ENCODE data around the gene TTLL8. TPM values are rescaled to one million over a fixed set of nuclear protein-coding genes. Genes with fewer than 3 reads are reported as not detected.
"Not testable (repeated sequence)": the region's sequence is repeated elsewhere in the genome, so short reads cannot be mapped to it uniquely, and the experiment has no call there.

The TTLL8 gene
- total RNA-seq, 3 donors from 2014 or later = not detected

GRCh38 chr22:50089682-50090411 lies 31.7 kb upstream of the TTLL8 start, which contains the start of gene MOV10L1:
MOV10L1 (plus strand) TSS chr22:50090006; CDS start chr22:50090089, 83 bp downstream.
- Histone ChIP-seq H3K27ac (no peak within 1 kb of the TSS), H3K27me3 (peaks cover 0 to 30% of the 10 kb centered on the region in 2 donors), H3K4me1 (no peaks in the 10 kb centered on the region), H3K4me3 (no peak within 1 kb of the TSS), H3K9me3 (peaks cover 0 to 9% of the 10 kb centered on the region in 2 donors), H3K36me3 (no peaks in the 10 kb centered on the region)
- intact Hi-C loops (cut with DNase I; ENCODE audit: low total_unique reads) = no loop called here
- no peak for TF ChIP-seq POLR2AphosphoS5 (IDR thresholded peaks at IDR 0.05)
- no peak for TF ChIP-seq CTCF (IDR thresholded peaks at IDR 0.05)
- TF ChIP-seq POLR2A (IDR thresholded peaks at IDR 0.05) = no peak
- DNase-seq (ENCODE audit: low spot score in 2 of 2) = no peak

- H3K9me3 ChIP-seq = peaks cover 0 to 9% of the 10 kb centered on the region in 2 donors
- H3K27me3 ChIP-seq = peaks cover 0 to 35% of the 10 kb centered on the region in 2 donors
- DNase-seq (ENCODE audit: low spot score in 2 of 2) = no peak
- H3K4me3 ChIP-seq = no peak overlapping the region
- TF ChIP-seq POLR2A (IDR thresholded peaks at IDR 0.05) = no peak
- no peak for TF ChIP-seq POLR2AphosphoS5 (IDR thresholded peaks at IDR 0.05)
- no peak for TF ChIP-seq CTCF (IDR thresholded peaks at IDR 0.05)
- H3K36me3 ChIP-seq = no peaks in the 10 kb centered on the region
- intact Hi-C loops (cut with DNase I; ENCODE audit: low total_unique reads) = no loop called here
- H3K27ac ChIP-seq = no peak overlapping the region
- H3K4me1 ChIP-seq = no peaks in the 10 kb centered on the region
Measured at GRCh38 chr22:50089231-50089630, 31.1 kb upstream of the TTLL8 start.

GRCh38 chr22:50088096-50088495 lies 30.0 kb upstream of the TTLL8 start:
- DNase-seq (ENCODE audit: low spot score in 2 of 2) = no peak
- H3K4me3 ChIP-seq = no peak overlapping the region
- intact Hi-C loops (cut with DNase I; ENCODE audit: low total_unique reads) = no loop called here
- H3K4me1 ChIP-seq = no peaks in the 10 kb centered on the region
- no peak for TF ChIP-seq CTCF (IDR thresholded peaks at IDR 0.05)
- TF ChIP-seq POLR2A (IDR thresholded peaks at IDR 0.05) = no peak
- no peak for TF ChIP-seq POLR2AphosphoS5 (IDR thresholded peaks at IDR 0.05)
- H3K27me3 ChIP-seq = peaks cover 0 to 47% of the 10 kb centered on the region in 2 donors
- H3K9me3 ChIP-seq = peaks cover 0 to 9% of the 10 kb centered on the region in 2 donors
- no peaks in the 10 kb centered on the region for H3K36me3 ChIP-seq
- H3K27ac ChIP-seq = no peak overlapping the region

- TF ChIP-seq CTCF (IDR thresholded peaks at IDR 0.05) = no peak
- no peak for TF ChIP-seq POLR2A (IDR thresholded peaks at IDR 0.05)
- TF ChIP-seq POLR2AphosphoS5 (IDR thresholded peaks at IDR 0.05) = no peak
- H3K27me3 ChIP-seq = peaks cover 0 to 51% of the 10 kb centered on the region in 2 donors
- peaks cover 0 to 9% of the 10 kb centered on the region in 2 donors for H3K9me3 ChIP-seq
- no peaks in the 10 kb centered on the region for H3K4me1 ChIP-seq
- H3K36me3 ChIP-seq = no peaks in the 10 kb centered on the region
- DNase-seq (ENCODE audit: low spot score in 2 of 2) = no peak
- intact Hi-C loops (cut with DNase I; ENCODE audit: low total_unique reads) = no loop called here
- H3K4me3 ChIP-seq = no peak overlapping the region
- H3K27ac ChIP-seq = no peak overlapping the region
Measured at GRCh38 chr22:50087646-50088045, 29.5 kb upstream of the TTLL8 start.

- not testable (repeated sequence) for H3K27ac ChIP-seq
Measured at GRCh38 chr22:50086975-50087374, 28.9 kb upstream of the TTLL8 start.

More at GRCh38 chr22:50086975-50087374, 28.9 kb upstream of the TTLL8 start:
- H3K4me1 ChIP-seq; H3K36me3 ChIP-seq; H3K9me3 ChIP-seq; DNase-seq (ENCODE audit: low spot score in 2 of 2); intact Hi-C loops (cut with DNase I; ENCODE audit: low total_unique reads); H3K4me3 ChIP-seq: not testable (repeated sequence)
- peaks cover 0 to 58% of the 10 kb centered on the region in 2 donors for H3K27me3 ChIP-seq
